HepG2 (cell line): Measurements from ENCODE around the gene CIBAR2. TPM values are rescaled to one million over a fixed set of nuclear protein-coding genes. Genes with fewer than 3 reads are reported as not detected.

Experiments
- HOXA7 ChIP-seq: sonication (generic); formaldehyde crosslinking; IDR thresholded peaks from 2 replicates; pipeline ENCODE4 v1.8.1; 2022; ENCODE audit warnings: mild to moderate bottlenecking, missing genetic modification reagents, moderate library complexity
- KLF6 ChIP-seq: IDR thresholded peaks from 2 replicates; pipeline ENCODE4 v1.8.0; 2016; ENCODE audit warnings: missing biosample characterization, missing genetic modification reagents
- LCORL ChIP-seq, 2 experiments: fragments of 450-650 bp in 1 of 2; sonication (generic) in 1 of 2; formaldehyde crosslinking in 1 of 2; IDR thresholded peaks; 2 replicates each; pipeline versions ENCODE4 v1.5.0 to v1.6.1; 2017 to 2020; ENCODE audit warnings: antibody characterized with exemption in 1 of 2, missing genetic modification reagents in 1 of 2
- NFE2 ChIP-seq: sonication (generic); formaldehyde crosslinking; IDR thresholded peaks from 2 replicates; pipeline ENCODE4 v1.4.0; 2020; ENCODE audit warnings: missing genetic modification reagents
- NR2F1 ChIP-seq, 2 experiments: fragments of 450-650 bp in 1 of 2; formaldehyde crosslinking in 1 of 2; IDR thresholded peaks; 2 replicates each; pipeline versions ENCODE4 v1.5.0 to v1.6.1; 2016 to 2020; ENCODE audit warnings: mild to moderate bottlenecking in 1 of 2, missing compliant biosample characterization in 1 of 2, missing genetic modification reagents in 1 of 2, moderate library complexity in 1 of 2
- RFXANK ChIP-seq: IDR thresholded peaks from 2 replicates; pipeline ENCODE4 v1.6.1; 2016
- SNRNP70 ChIP-seq: fragments of 200-400 bp; formaldehyde crosslinking; IDR thresholded peaks from 2 replicates; pipeline ENCODE4 v1.6.1; 2017; ENCODE audit warnings: mild to moderate bottlenecking, low read depth, low read length, moderate library complexity
- SOX5 ChIP-seq: IDR thresholded peaks from 2 replicates; pipeline ENCODE4 v1.6.1; 2016; ENCODE audit warnings: borderline replicate concordance
- ZFP1 ChIP-seq: IDR thresholded peaks from 2 replicates; pipeline ENCODE4 v1.6.1; 2016
- ZNF292 ChIP-seq: sonication (generic); formaldehyde crosslinking; IDR thresholded peaks from 2 replicates; pipeline ENCODE4 v1.8.1; 2022; ENCODE audit warnings: mild to moderate bottlenecking, low read depth, missing genetic modification reagents, borderline replicate concordance
- ZNF331 ChIP-seq: sonication (generic); formaldehyde crosslinking; IDR thresholded peaks from 2 replicates; pipeline ENCODE4 v1.4.0; 2020; ENCODE audit warnings: missing genetic modification reagents
- ZNF614 ChIP-seq: IDR thresholded peaks from 2 replicates; pipeline ENCODE4 v1.6.1; 2018; ENCODE audit warnings: missing biosample characterization, missing genetic modification reagents, inconsistent platforms, borderline replicate concordance
- ZNF703 ChIP-seq: sonication (generic); formaldehyde crosslinking; IDR thresholded peaks from 2 replicates; pipeline ENCODE4 v1.5.1; 2020; ENCODE audit warnings: missing genetic modification reagents, mild to moderate bottlenecking, moderate library complexity, borderline replicate concordance
- polyA plus RNA-seq, 8 experiments: library from polyadenylated mRNA; depleted of rRNA in 3 of 8; stranded (reverse) in 7 of 8; unstranded in 1 of 8; fragments of >200 nt; fragmentation: Illumina TruSeq in 4 of 8; extraction: Trizol in 4 of 8; gene quantifications; 2 replicates each; pipeline versions ENCODE4 v1.2.1 to v1.2.3, GENCODE V29; 2011 to 2016; ENCODE audit warnings: low read depth in 4 of 8, missing spikeins in 1 of 8, mixed read lengths in 1 of 8; ENCODE audit not compliant: insufficient read depth in 1 of 8
- total RNA-seq, 5 experiments: library from RNA; depleted of rRNA; stranded (reverse); fragments of >200 nt; fragmentation: Illumina TruSeq; extraction: Trizol; gene quantifications; 2 replicates each; pipeline ENCODE4 v1.2.3, GENCODE V29; 2016; ENCODE audit warnings: low read depth in 1 of 5
- TF ChIP-seq, protein P1 (sequence below): sonication (generic); formaldehyde crosslinking; conservative IDR thresholded peaks from 2 replicates; pipeline ENCODE4 v1.4.0; 2020; ENCODE audit warnings: missing genetic modification reagents
- TF ChIP-seq, protein P2 (sequence below): sonication (generic); formaldehyde crosslinking; IDR thresholded peaks from 2 replicates; pipeline ENCODE4 v1.4.0; 2020; ENCODE audit warnings: missing genetic modification reagents
- TF ChIP-seq, protein P3 (sequence below): sonication (generic); formaldehyde crosslinking; IDR thresholded peaks from 2 replicates; pipeline ENCODE4 v1.4.0; 2020; ENCODE audit warnings: mild to moderate bottlenecking, missing genetic modification reagents

Gene CIBAR2
- total and polyA plus RNA-seq, 2 of the 13 experiments (the other 11 are each of a cell fraction or from before 2014, with no cell fraction given) = not detected

DNA sequence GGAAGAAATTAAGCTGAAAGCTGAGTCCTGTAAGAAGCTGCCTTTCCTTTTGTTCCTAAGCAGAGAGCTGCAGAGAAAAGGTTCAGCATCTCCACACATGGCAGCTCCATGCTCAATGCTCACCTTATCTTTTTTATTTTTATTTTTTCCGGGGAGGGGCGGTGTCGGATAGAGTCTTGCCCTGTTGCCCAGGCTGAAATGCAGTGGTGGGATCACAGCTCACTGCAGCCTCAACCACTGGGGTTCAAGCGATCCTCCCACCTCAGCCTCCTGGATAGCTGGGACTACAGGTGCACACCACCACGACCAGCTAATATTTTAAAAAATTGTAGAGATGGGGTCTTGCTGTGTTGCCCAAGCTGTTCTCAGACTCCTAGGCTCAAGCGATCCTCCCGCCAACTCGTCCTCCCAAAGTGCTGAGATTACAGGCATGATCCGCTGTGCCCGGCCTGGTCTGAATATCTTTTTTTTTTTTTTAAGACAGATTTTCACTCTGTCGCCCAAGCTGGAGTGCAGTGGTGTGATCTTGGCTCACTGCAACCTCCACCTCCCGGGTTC, 28.3 kb upstream of the CIBAR2 start (continued):
- no peak for TF ChIP-seq ZNF703 (CRISPR knock-in tag)
- TF ChIP-seq ZNF331 (CRISPR knock-in tag) = no peak
- TF ChIP-seq, protein P1, sequence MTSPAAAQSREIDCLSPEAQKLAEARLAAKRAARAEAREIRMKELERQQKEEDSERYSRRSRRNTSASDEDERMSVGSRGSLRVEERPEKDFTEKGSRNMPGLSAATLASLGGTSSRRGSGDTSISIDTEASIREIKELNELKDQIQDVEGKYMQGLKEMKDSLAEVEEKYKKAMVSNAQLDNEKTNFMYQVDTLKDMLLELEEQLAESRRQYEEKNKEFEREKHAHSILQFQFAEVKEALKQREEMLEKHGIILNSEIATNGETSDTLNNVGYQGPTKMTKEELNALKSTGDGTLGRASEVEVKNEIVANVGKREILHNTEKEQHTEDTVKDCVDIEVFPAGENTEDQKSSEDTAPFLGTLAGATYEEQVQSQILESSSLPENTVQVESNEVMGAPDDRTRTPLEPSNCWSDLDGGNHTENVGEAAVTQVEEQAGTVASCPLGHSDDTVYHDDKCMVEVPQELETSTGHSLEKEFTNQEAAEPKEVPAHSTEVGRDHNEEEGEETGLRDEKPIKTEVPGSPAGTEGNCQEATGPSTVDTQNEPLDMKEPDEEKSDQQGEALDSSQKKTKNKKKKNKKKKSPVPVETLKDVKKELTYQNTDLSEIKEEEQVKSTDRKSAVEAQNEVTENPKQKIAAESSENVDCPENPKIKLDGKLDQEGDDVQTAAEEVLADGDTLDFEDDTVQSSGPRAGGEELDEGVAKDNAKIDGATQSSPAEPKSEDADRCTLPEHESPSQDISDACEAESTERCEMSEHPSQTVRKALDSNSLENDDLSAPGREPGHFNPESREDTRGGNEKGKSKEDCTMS = no peak
- 0 out of 2 replicates have a peak, but pooled peaks have one; percentile 19 for TF ChIP-seq ZNF292 (CRISPR knock-in tag)
- no peak for TF ChIP-seq SNRNP70
- no peak for TF ChIP-seq KLF6 (CRISPR knock-in tag)
- no peak for TF ChIP-seq LCORL (IDR thresholded peaks at IDR 0.05)
- TF ChIP-seq LCORL (CRISPR knock-in tag; IDR thresholded peaks at IDR 0.05) = peak; percentile 12; the same call in 1 of the 2 replicates
- TF ChIP-seq, protein P2, sequence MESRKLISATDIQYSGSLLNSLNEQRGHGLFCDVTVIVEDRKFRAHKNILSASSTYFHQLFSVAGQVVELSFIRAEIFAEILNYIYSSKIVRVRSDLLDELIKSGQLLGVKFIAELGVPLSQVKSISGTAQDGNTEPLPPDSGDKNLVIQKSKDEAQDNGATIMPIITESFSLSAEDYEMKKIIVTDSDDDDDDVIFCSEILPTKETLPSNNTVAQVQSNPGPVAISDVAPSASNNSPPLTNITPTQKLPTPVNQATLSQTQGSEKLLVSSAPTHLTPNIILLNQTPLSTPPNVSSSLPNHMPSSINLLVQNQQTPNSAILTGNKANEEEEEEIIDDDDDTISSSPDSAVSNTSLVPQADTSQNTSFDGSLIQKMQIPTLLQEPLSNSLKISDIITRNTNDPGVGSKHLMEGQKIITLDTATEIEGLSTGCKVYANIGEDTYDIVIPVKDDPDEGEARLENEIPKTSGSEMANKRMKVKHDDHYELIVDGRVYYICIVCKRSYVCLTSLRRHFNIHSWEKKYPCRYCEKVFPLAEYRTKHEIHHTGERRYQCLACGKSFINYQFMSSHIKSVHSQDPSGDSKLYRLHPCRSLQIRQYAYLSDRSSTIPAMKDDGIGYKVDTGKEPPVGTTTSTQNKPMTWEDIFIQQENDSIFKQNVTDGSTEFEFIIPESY = peak; percentile 51; the same call in 1 of the 2 replicates
- no peak for TF ChIP-seq NFE2
- no peak for TF ChIP-seq NR2F1 (CRISPR knock-in tag; IDR thresholded peaks at IDR 0.05)
- TF ChIP-seq ZFP1 (CRISPR knock-in tag) = no peak
- TF ChIP-seq, protein P3, sequence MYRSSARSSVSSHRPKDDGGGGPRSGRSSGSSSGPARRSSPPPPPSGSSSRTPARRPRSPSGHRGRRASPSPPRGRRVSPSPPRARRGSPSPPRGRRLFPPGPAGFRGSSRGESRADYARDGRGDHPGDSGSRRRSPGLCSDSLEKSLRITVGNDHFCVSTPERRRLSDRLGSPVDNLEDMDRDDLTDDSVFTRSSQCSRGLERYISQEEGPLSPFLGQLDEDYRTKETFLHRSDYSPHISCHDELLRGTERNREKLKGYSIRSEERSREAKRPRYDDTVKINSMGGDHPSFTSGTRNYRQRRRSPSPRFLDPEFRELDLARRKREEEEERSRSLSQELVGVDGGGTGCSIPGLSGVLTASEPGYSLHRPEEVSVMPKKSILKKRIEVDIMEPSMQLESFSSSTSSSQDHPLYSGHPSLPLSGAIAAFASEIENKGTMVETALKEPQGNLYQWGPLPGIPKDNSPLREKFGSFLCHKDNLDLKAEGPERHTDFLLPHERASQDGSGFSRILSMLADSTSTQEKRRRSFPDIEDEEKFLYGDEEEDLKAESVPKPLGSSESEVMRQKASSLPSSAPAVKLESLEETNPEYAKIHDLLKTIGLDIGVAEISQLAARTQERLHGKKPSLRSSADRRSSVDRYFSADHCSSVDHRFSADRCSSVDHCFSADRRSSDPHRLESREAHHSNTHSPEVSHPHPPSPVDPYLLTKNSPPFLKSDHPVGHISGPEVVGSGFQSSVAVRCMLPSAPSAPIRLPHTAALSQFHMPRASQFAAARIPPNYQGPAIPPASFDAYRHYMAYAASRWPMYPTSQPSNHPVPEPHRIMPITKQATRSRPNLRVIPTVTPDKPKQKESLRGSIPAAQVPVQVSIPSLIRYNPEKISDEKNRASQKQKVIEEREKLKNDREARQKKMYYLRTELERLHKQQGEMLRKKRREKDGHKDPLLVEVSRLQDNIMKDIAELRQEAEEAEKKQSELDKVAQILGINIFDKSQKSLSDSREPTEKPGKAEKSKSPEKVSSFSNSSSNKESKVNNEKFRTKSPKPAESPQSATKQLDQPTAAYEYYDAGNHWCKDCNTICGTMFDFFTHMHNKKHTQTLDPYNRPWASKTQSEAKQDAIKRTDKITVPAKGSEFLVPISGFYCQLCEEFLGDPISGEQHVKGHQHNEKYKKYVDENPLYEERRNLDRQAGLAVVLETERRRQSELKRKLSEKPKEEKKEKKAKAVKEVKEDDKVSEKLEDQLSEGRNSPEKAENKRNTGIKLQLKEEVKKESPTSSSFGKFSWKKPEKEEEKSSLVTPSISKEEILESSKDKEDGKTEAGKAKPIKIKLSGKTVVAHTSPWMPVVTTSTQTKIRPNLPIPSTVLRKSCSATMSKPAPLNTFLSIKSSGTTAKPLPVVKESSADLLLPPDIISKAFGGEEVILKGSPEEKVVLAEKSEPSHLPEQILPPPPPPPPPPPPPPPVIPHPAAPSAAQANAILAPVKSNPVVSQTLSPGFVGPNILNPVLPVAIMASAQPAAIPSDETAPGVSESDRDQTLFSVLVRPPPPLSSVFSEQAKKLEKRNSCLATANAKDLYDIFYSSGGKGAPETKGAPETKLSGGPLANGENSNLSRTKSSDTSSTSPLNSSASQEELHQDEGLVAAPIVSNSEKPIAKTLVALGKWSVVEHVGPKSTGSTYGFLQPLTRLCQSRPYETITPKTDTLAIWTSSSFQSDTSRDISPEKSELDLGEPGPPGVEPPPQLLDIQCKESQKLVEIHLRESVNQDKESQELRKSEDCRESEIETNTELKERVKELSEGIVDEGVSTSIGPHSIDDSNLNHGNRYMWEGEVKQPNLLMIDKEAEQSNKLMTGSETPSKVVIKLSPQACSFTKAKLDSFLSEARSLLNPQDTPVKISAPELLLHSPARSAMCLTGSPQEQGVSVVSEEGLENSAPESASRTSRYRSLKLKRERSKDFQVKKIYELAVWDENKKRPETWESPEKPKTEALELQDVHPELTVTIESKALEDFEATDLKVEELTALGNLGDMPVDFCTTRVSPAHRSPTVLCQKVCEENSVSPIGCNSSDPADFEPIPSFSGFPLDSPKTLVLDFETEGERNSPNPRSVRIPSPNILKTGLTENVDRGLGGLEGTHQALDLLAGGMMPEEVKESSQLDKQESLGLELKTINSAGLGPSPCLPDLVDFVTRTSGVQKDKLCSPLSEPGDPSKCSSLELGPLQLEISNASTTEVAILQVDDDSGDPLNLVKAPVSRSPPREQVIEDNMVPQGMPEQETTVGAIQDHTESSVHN (CRISPR knock-in tag) = no peak
- TF ChIP-seq HOXA7 (CRISPR knock-in tag) = no peak
- TF ChIP-seq SOX5 (CRISPR knock-in tag) = no peak
- TF ChIP-seq RFXANK = no peak
- TF ChIP-seq ZNF614 (CRISPR knock-in tag) = no peak
- TF ChIP-seq, all 625 proteins: peak for 10
